ENCODE data around the gene CTPS2. TPM values are rescaled to one million over a fixed set of nuclear protein-coding genes. Genes with fewer than 3 reads are reported as not detected.

The CTPS2 gene
- total RNA-seq, 1 donor from 2014 or later = 116 TPM

DNA sequence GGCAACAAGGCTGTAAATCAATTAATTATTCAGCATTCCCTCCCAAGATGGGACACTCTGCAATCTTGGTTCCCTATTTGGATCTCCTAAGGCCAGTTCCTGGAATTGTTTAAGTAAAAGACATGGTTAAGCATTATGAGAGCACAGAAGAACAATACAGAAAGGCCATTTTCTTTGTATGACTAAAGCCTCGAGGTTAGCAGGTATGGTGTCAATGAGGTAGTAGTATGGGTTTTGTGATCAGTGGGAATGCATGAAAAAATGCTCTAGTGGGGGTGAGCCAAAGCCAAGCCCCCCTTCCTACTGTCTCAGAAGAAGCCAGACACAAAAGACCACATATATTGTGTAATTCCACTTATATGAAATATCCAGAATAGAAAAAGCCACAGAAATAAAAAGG is 124.2 kb downstream of the CTPS2 start:
- Histone ChIP-seq H3K9me3 (ENCODE audit: low read depth) (no peaks in the 10 kb centered on the region), H3K36me3 (no peaks in the 10 kb centered on the region), H3K27ac (no peak overlapping the region), H4K20me1 (ENCODE audit: low read depth) (no peaks in the 10 kb centered on the region), H3K27me3 (no peaks in the 10 kb centered on the region), H2AFZ (replicated peaks) (no peak overlapping the region), H3K4me3 (no peak overlapping the region), H3F3A (ENCODE audit: low read depth) (no peaks in the 10 kb centered on the region), H3K9ac (no peak overlapping the region), H3K4me1 (no peaks in the 10 kb centered on the region), H3K79me2 (ENCODE audit: low read depth) (no peaks in the 10 kb centered on the region), H3K4me2 (no peak overlapping the region)
- H3K36me3 Mint-ChIP-seq = peaks cover 55% of the 10 kb centered on the region
- TF ChIP-seq EZH2phosphoT487 (IDR thresholded peaks at IDR 0.05) (no peak), EZH2 (IDR thresholded peaks at IDR 0.05) (no peak)
- TF ChIP-seq, protein P1, sequence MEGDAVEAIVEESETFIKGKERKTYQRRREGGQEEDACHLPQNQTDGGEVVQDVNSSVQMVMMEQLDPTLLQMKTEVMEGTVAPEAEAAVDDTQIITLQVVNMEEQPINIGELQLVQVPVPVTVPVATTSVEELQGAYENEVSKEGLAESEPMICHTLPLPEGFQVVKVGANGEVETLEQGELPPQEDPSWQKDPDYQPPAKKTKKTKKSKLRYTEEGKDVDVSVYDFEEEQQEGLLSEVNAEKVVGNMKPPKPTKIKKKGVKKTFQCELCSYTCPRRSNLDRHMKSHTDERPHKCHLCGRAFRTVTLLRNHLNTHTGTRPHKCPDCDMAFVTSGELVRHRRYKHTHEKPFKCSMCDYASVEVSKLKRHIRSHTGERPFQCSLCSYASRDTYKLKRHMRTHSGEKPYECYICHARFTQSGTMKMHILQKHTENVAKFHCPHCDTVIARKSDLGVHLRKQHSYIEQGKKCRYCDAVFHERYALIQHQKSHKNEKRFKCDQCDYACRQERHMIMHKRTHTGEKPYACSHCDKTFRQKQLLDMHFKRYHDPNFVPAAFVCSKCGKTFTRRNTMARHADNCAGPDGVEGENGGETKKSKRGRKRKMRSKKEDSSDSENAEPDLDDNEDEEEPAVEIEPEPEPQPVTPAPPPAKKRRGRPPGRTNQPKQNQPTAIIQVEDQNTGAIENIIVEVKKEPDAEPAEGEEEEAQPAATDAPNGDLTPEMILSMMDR (IDR thresholded peaks at IDR 0.05) = no peak
- H3K4me3 Mint-ChIP-seq = no peak overlapping the region
- DNase-seq (ENCODE audit: low spot score) = no peak
- H3K27me3 Mint-ChIP-seq (ENCODE audit: insufficient read depth, low read depth) = no peaks in the 10 kb centered on the region
- peaks cover 7% of the 10 kb centered on the region for H3K9me3 Mint-ChIP-seq
- H3K27ac Mint-ChIP-seq = no peak overlapping the region
- H3K4me1 Mint-ChIP-seq = no peaks in the 10 kb centered on the region

DNA sequence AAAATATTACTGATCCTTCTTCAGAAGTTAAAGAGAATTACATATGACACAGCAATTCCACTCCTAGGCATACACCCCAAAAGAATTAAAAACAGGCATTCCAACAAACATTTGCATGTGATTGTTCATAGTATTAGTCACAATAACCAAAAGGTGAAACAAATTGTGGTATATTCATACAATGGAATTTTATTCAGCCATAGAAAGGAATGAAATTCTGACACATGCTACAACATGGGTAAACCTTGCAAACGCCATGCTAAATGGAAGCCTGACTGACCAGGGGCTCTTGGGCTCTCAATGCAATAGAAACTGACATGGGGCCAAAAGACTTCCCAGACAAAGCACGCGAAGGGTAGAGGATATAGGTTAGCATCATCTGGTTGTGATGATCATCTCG is 124.6 kb downstream of the CTPS2 start:
- Histone ChIP-seq H3F3A (ENCODE audit: low read depth) (no peaks in the 10 kb centered on the region), H3K4me1 (no peaks in the 10 kb centered on the region), H2AFZ (replicated peaks) (no peak overlapping the region), H3K9me3 (ENCODE audit: low read depth) (no peaks in the 10 kb centered on the region), H3K9ac (no peak overlapping the region), H3K4me2 (no peak overlapping the region), H3K4me3 (no peak overlapping the region), H3K79me2 (ENCODE audit: low read depth) (no peaks in the 10 kb centered on the region), H3K27me3 (no peaks in the 10 kb centered on the region), H3K36me3 (no peaks in the 10 kb centered on the region), H3K27ac (no peak overlapping the region), H4K20me1 (ENCODE audit: low read depth) (no peaks in the 10 kb centered on the region)
- TF ChIP-seq, protein P1 (IDR thresholded peaks at IDR 0.05) = no peak
- TF ChIP-seq EZH2phosphoT487 (IDR thresholded peaks at IDR 0.05) (no peak), EZH2 (IDR thresholded peaks at IDR 0.05) (no peak)
- no peak for DNase-seq (ENCODE audit: low spot score)
- H3K4me1 Mint-ChIP-seq = no peaks in the 10 kb centered on the region
- H3K27me3 Mint-ChIP-seq (ENCODE audit: insufficient read depth, low read depth) = no peaks in the 10 kb centered on the region
- no peak overlapping the region for H3K27ac Mint-ChIP-seq
- H3K36me3 Mint-ChIP-seq = peaks cover 55% of the 10 kb centered on the region
- peaks cover 11% of the 10 kb centered on the region for H3K9me3 Mint-ChIP-seq
- no peak overlapping the region for H3K4me3 Mint-ChIP-seq

DNA sequence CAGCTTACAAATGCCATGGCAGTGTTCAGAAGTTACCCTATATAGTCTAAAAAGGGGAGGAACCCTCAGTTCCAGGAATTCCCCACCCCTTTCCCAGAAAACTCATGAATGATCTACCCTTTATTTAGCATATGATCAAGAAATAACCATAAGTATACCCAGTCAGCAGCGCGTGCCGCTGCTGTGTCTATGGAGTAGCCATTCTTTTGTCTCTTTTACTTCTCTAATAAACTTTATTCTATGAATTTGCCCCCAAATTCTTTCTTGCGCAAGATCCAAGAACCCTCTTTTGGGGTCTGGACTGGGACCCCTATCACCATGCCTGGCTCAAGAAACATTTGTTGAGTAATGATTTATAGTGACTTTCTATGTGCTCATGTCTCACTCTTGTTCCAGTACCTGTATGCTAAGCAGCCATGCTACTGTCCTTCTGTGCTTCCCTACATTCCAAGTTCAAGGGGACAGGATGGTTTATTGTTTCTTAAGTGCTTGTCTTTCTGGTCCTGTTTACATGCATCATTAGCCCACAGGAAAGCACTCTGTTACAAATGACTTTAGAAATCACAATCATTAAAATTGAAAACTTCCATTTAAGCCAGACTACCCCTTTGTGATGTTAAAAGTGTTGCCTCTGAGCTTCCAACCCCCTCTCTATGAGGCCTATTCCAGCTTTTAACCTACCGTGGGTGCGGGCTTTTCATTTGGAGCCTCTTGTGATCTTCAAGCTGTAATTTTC is 125.9 kb downstream of the CTPS2 start:
- no peak overlapping the region for H3K4me3 Mint-ChIP-seq
- H3K4me3 ChIP-seq = no peak overlapping the region
- H3K27me3 Mint-ChIP-seq (ENCODE audit: insufficient read depth, low read depth) = no peaks in the 10 kb centered on the region
- H2AFZ ChIP-seq (replicated peaks) = no peak overlapping the region
- H3K9me3 ChIP-seq (ENCODE audit: low read depth) = peaks cover 9% of the 10 kb centered on the region
- TF ChIP-seq, protein P1 (IDR thresholded peaks at IDR 0.05) = no peak
- no peak for TF ChIP-seq EZH2 (IDR thresholded peaks at IDR 0.05)
- no peak for TF ChIP-seq EZH2phosphoT487 (IDR thresholded peaks at IDR 0.05)
- no peak overlapping the region for H3K27ac Mint-ChIP-seq
- H3K9me3 Mint-ChIP-seq = peaks cover 17% of the 10 kb centered on the region
- H3K4me1 ChIP-seq = no peaks in the 10 kb centered on the region
- no peak overlapping the region for H3K9ac ChIP-seq
- H3K79me2 ChIP-seq (ENCODE audit: low read depth) = no peaks in the 10 kb centered on the region
- H3K4me1 Mint-ChIP-seq = no peaks in the 10 kb centered on the region
- H3F3A ChIP-seq (ENCODE audit: low read depth) = peaks cover 7% of the 10 kb centered on the region
- no peak overlapping the region for H3K27ac ChIP-seq
- H3K27me3 ChIP-seq = no peaks in the 10 kb centered on the region
- H3K36me3 ChIP-seq = peaks cover 3% of the 10 kb centered on the region
- DNase-seq (ENCODE audit: low spot score) = no peak
- H3K36me3 Mint-ChIP-seq = peaks cover 48% of the 10 kb centered on the region
- no peak overlapping the region for H3K4me2 ChIP-seq
- no peaks in the 10 kb centered on the region for H4K20me1 ChIP-seq (ENCODE audit: low read depth)

Data from neural progenitor cell (in vitro differentiated cells).